Suprapubic skin (tissue), 3 donors: ENCODE measurements around the gene KRTAP10-9.

Experiments used
- CTCF ChIP-seq, 2 donors: fragments of 200-600 bp in 1 of 2; fragments of 450-650 bp in 1 of 2; sonication (generic) in 1 of 2; IDR thresholded peaks; one replicate each; pipeline ENCODE4 v1.5.1; 2016 to 2019; ENCODE audit warnings: antibody characterized with exemption in 2 of 2, mild to moderate bottlenecking in 1 of 2, moderate library complexity in 1 of 2
- POLR2A ChIP-seq, 2 donors: fragments of 450-650 bp; IDR thresholded peaks; one replicate each; pipeline ENCODE4 v1.6.1; 2017; ENCODE audit warnings: antibody characterized with exemption in 2 of 2, mild to moderate bottlenecking in 2 of 2, moderate library complexity in 2 of 2

DNA sequence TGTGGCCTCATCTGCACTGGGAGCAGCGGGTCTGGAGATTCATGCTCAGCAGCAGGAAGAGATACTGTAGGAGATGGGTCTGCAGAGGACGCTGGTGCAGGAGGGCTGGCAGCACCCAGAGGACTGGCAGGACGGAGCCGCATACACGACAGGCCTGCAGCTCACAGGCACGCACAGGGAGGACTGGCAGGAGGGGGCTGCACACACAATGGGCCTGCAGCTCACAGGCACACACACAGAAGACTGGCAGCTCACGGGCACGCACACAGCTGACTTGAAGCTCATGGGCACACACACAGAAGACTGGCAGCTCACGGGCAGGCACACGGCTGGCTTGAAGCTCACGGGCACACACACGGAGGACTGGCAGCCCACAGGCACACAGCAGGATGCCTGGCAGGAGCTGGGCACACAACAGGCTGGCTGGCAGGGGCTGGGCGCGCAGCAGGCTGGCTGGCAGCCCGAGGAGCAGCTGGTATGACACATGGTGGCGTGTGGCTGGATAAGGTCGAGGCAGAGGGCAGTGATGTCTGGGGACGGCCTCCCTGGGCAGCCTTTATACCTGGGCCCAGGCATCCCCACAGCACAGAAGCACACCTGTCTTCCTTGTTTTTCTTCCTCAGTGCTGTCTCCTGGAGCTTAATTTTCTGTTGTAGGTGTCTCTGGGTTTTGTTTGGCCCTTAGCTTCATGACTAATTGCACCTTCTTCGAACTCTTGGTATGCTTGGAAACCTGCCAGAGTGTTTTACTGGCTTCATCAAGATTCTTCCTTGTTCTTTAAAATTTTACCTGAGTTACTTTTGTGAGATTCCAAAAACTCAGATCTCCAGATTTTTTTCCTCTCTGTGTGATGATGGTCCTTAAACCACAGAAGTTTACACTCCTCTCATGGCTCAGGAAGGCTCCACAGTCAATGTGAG lies 39.8 kb downstream of the KRTAP10-9 start, which contains the start of gene KRTAP12-2:
- TF ChIP-seq CTCF (IDR thresholded peaks at IDR 0.05), result no peak
- no peak for TF ChIP-seq POLR2A (IDR thresholded peaks at IDR 0.05)
